Osteocyte (in vitro differentiated cells): ENCODE data around the gene REPIN1. TPM values are rescaled to one million over a fixed set of nuclear protein-coding genes. Genes with fewer than 3 reads are reported as not detected.

Experiments
- DNase-seq: peaks from one replicate; pipeline ENCODE4 v3.0.0; 2021; ENCODE audit warnings: mixed read lengths; ENCODE audit not compliant: unreplicated experiment; ENCODE audit errors: extremely low spot score
- H3K27ac Mint-ChIP-seq: one replicate; pipeline ENCODE4 v1.8.0; 2021; ENCODE audit warnings: mild to moderate bottlenecking, mixed read lengths; ENCODE audit not compliant: unreplicated experiment
- H3K27me3 Mint-ChIP-seq: one replicate; pipeline ENCODE4 v1.8.0; 2021; ENCODE audit warnings: mixed read lengths; ENCODE audit not compliant: unreplicated experiment
- H3K36me3 Mint-ChIP-seq: one replicate; pipeline ENCODE4 v1.8.0; 2021; ENCODE audit warnings: mixed read lengths; ENCODE audit not compliant: unreplicated experiment
- H3K4me1 Mint-ChIP-seq: one replicate; pipeline ENCODE4 v1.8.0; 2021; ENCODE audit warnings: mixed read lengths; ENCODE audit not compliant: unreplicated experiment
- H3K4me3 Mint-ChIP-seq: one replicate; pipeline ENCODE4 v1.8.0; 2021; ENCODE audit warnings: mild to moderate bottlenecking, moderate library complexity, mixed read lengths; ENCODE audit not compliant: unreplicated experiment
- H3K9me3 Mint-ChIP-seq: one replicate; pipeline ENCODE4 v1.8.0; 2021; ENCODE audit warnings: mixed read lengths; ENCODE audit not compliant: unreplicated experiment
- CTCF ChIP-seq: fragments of 200-600 bp; sonication (generic); IDR thresholded peaks from 2 replicates; pipeline ENCODE4 v1.5.0; 2021; ENCODE audit warnings: antibody characterized with exemption, mild to moderate bottlenecking, moderate library complexity
- total RNA-seq: library from RNA; stranded (reverse); gene quantifications from 2 replicates; pipeline ENCODE4 v1.2.1, GENCODE V29; 2021

The REPIN1 gene
- total RNA-seq, 1 donor from 2014 or later, result 66.3 TPM

GRCh38 chr7:150369748-150370501 is 1.3 kb downstream of the REPIN1 start:
- peaks cover 19% of the 10 kb centered on the region for H3K36me3 Mint-ChIP-seq
- H3K4me1 Mint-ChIP-seq, result peaks cover 22% of the 10 kb centered on the region
- peak overlapping the region; percentile 95 for H3K27ac Mint-ChIP-seq
- no peaks in the 10 kb centered on the region for H3K9me3 Mint-ChIP-seq
- DNase-seq, result no peak
- no peak for TF ChIP-seq CTCF
- no peaks in the 10 kb centered on the region for H3K27me3 Mint-ChIP-seq
- peak overlapping the region; percentile 95 for H3K4me3 Mint-ChIP-seq

GRCh38 chr7:150370612-150371071 is 2.0 kb downstream of the REPIN1 start:
- H3K36me3 Mint-ChIP-seq, result peaks cover 19% of the 10 kb centered on the region
- H3K4me3 Mint-ChIP-seq, result peak overlapping the region; percentile 39
- no peaks in the 10 kb centered on the region for H3K9me3 Mint-ChIP-seq
- H3K27me3 Mint-ChIP-seq, result no peaks in the 10 kb centered on the region
- DNase-seq, result no peak
- H3K27ac Mint-ChIP-seq, result peak overlapping the region; percentile 62
- peaks cover 22% of the 10 kb centered on the region for H3K4me1 Mint-ChIP-seq
- no peak for TF ChIP-seq CTCF

GRCh38 chr7:150371131-150371995 is 2.7 kb downstream of the REPIN1 start:
- Mint-ChIP-seq H3K27me3 (no peaks in the 10 kb centered on the region), H3K4me3 (no peak overlapping the region), H3K9me3 (no peaks in the 10 kb centered on the region), H3K27ac (peak overlapping the region; percentile 62), H3K4me1 (peaks cover 26% of the 10 kb centered on the region), H3K36me3 (peaks cover 19% of the 10 kb centered on the region)
- no peak for DNase-seq
- TF ChIP-seq CTCF, result no peak

GRCh38 chr7:150371996-150372270 is 3.3 kb downstream of the REPIN1 start:
- Mint-ChIP-seq H3K27me3 (no peaks in the 10 kb centered on the region), H3K4me3 (no peak overlapping the region), H3K27ac (no peak overlapping the region), H3K4me1 (peaks cover 29% of the 10 kb centered on the region), H3K36me3 (peaks cover 19% of the 10 kb centered on the region), H3K9me3 (no peaks in the 10 kb centered on the region)
- no peak for TF ChIP-seq CTCF
- DNase-seq, result no peak
